ENCODE data around the gene ERFE.

DNA sequence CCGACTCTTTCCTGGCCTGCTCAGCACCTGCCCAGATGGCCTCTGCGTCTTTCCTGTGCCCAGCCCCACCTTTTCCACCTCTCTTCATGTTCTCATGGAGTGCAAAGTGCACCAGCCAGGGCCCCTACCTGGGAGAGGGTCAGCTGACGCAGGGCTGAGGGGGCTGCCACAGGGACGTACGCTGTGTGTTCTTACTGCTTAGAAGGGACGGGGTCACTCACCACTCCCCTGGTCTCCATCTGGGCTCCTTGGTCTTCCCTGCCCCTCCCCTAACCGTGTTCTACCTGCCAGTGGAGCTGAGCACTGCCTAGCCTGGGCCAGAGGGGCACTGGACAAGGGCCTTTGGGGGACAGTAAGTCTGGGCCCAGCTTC lies 8.6 kb downstream of the ERFE start:
- TF ChIP-seq, protein P1, sequence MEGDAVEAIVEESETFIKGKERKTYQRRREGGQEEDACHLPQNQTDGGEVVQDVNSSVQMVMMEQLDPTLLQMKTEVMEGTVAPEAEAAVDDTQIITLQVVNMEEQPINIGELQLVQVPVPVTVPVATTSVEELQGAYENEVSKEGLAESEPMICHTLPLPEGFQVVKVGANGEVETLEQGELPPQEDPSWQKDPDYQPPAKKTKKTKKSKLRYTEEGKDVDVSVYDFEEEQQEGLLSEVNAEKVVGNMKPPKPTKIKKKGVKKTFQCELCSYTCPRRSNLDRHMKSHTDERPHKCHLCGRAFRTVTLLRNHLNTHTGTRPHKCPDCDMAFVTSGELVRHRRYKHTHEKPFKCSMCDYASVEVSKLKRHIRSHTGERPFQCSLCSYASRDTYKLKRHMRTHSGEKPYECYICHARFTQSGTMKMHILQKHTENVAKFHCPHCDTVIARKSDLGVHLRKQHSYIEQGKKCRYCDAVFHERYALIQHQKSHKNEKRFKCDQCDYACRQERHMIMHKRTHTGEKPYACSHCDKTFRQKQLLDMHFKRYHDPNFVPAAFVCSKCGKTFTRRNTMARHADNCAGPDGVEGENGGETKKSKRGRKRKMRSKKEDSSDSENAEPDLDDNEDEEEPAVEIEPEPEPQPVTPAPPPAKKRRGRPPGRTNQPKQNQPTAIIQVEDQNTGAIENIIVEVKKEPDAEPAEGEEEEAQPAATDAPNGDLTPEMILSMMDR (IDR thresholded peaks at IDR 0.05; ENCODE audit: low read length), result no peak
- TF ChIP-seq EZH2 (optimal IDR thresholded peaks at IDR 0.05; ENCODE audit: low read depth, low read length), result no peak
- no peak for TF ChIP-seq EZH2phosphoT487 (IDR thresholded peaks at IDR 0.05; ENCODE audit: low read length)
